ENCODE data around the gene SRPK1.

DNA sequence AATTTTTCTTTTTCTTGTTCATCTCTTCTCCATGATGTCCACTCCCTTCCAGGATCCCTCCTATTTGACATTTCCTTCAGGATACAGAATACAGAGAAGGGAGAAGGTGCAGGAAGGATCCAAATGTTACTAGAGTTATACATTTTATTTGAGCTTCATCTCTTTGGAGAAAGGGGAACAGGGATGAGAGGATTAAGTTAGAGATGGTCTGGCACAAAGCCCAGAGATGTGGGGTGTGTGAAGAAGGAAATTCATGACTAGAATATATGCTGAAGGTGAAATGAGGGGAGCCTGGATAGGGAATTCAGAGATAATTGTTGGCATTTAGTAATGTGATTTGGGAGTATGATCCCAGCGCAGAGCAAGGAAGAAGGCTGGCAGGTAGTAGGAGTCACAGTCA is 22.5 kb upstream of the SRPK1 start:
- TF ChIP-seq ISL1 (CRISPR knock-in tag; IDR thresholded peaks at IDR 0.05) = no peak
- TF ChIP-seq ZNF8 (CRISPR knock-in tag; IDR thresholded peaks at IDR 0.05) = no peak
- TF ChIP-seq, protein P1, sequence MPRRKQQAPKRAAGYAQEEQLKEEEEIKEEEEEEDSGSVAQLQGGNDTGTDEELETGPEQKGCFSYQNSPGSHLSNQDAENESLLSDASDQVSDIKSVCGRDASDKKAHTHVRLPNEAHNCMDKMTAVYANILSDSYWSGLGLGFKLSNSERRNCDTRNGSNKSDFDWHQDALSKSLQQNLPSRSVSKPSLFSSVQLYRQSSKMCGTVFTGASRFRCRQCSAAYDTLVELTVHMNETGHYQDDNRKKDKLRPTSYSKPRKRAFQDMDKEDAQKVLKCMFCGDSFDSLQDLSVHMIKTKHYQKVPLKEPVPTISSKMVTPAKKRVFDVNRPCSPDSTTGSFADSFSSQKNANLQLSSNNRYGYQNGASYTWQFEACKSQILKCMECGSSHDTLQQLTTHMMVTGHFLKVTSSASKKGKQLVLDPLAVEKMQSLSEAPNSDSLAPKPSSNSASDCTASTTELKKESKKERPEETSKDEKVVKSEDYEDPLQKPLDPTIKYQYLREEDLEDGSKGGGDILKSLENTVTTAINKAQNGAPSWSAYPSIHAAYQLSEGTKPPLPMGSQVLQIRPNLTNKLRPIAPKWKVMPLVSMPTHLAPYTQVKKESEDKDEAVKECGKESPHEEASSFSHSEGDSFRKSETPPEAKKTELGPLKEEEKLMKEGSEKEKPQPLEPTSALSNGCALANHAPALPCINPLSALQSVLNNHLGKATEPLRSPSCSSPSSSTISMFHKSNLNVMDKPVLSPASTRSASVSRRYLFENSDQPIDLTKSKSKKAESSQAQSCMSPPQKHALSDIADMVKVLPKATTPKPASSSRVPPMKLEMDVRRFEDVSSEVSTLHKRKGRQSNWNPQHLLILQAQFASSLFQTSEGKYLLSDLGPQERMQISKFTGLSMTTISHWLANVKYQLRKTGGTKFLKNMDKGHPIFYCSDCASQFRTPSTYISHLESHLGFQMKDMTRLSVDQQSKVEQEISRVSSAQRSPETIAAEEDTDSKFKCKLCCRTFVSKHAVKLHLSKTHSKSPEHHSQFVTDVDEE (CRISPR knock-in tag; IDR thresholded peaks at IDR 0.05) = no peak
- TF ChIP-seq, protein P2, sequence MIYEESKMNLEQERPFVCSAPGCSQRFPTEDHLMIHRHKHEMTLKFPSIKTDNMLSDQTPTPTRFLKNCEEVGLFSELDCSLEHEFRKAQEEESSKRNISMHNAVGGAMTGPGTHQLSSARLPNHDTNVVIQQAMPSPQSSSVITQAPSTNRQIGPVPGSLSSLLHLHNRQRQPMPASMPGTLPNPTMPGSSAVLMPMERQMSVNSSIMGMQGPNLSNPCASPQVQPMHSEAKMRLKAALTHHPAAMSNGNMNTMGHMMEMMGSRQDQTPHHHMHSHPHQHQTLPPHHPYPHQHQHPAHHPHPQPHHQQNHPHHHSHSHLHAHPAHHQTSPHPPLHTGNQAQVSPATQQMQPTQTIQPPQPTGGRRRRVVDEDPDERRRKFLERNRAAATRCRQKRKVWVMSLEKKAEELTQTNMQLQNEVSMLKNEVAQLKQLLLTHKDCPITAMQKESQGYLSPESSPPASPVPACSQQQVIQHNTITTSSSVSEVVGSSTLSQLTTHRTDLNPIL (CRISPR knock-in tag; IDR thresholded peaks at IDR 0.05; ENCODE audit: low read depth) = no peak
- no peak for TF ChIP-seq GLIS3 (CRISPR knock-in tag; IDR thresholded peaks at IDR 0.05)
- TF ChIP-seq, protein P3, sequence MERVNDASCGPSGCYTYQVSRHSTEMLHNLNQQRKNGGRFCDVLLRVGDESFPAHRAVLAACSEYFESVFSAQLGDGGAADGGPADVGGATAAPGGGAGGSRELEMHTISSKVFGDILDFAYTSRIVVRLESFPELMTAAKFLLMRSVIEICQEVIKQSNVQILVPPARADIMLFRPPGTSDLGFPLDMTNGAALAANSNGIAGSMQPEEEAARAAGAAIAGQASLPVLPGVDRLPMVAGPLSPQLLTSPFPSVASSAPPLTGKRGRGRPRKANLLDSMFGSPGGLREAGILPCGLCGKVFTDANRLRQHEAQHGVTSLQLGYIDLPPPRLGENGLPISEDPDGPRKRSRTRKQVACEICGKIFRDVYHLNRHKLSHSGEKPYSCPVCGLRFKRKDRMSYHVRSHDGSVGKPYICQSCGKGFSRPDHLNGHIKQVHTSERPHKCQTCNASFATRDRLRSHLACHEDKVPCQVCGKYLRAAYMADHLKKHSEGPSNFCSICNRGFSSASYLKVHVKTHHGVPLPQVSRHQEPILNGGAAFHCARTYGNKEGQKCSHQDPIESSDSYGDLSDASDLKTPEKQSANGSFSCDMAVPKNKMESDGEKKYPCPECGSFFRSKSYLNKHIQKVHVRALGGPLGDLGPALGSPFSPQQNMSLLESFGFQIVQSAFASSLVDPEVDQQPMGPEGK (CRISPR knock-in tag; IDR thresholded peaks at IDR 0.05; ENCODE audit: borderline replicate concordance) = no peak
- TF ChIP-seq BACH2 (CRISPR knock-in tag; IDR thresholded peaks at IDR 0.05; ENCODE audit: borderline replicate concordance) = no peak
- TF ChIP-seq TCF4 (CRISPR knock-in tag; IDR thresholded peaks at IDR 0.05; ENCODE audit: borderline replicate concordance) = no peak
- TF ChIP-seq ZFP30 (CRISPR knock-in tag; IDR thresholded peaks at IDR 0.05) = no peak
- TF ChIP-seq SNAI2 (CRISPR knock-in tag; IDR thresholded peaks at IDR 0.05) = no peak
- no peak for TF ChIP-seq ZFP3 (CRISPR knock-in tag; IDR thresholded peaks at IDR 0.05)
